ENCODE measurements around the gene COPA.
"Not testable (repeated sequence)": the region's sequence is repeated elsewhere in the genome, so short reads cannot be mapped to it uniquely, and the experiment has no call there.

The COPA gene

GRCh38 chr1:160287769-160288168 lies 55.3 kb downstream of the COPA start:
- H3K27ac Mint-ChIP-seq; H3K27me3 Mint-ChIP-seq (ENCODE audit: low read depth); H3K9me3 Mint-ChIP-seq; DNase-seq (ENCODE audit: low spot score); H3K4me3 Mint-ChIP-seq: not testable (repeated sequence)
- peaks cover 33% of the 10 kb centered on the region for H3K36me3 Mint-ChIP-seq (ENCODE audit: low read depth)
- peaks cover 14% of the 10 kb centered on the region for H3K4me1 Mint-ChIP-seq (ENCODE audit: low read depth)

- peaks cover 13% of the 10 kb centered on the region for H3K4me1 Mint-ChIP-seq (ENCODE audit: low read depth)
- H3K27ac Mint-ChIP-seq, result no peak overlapping the region
- H3K9me3 Mint-ChIP-seq, result no peaks in the 10 kb centered on the region
- no peak for DNase-seq (ENCODE audit: low spot score)
- H3K4me3 Mint-ChIP-seq, result peak overlapping the region; percentile 99
- H3K27me3 Mint-ChIP-seq (ENCODE audit: low read depth), result no peaks in the 10 kb centered on the region
- peaks cover 26% of the 10 kb centered on the region for H3K36me3 Mint-ChIP-seq (ENCODE audit: low read depth)
Measured at GRCh38 chr1:160285506-160285905, 57.5 kb downstream of the COPA start.

- Mint-ChIP-seq H3K27me3 (ENCODE audit: low read depth) (no peaks in the 10 kb centered on the region), H3K4me3 (peak within 1 kb of the TSS; percentile 99), H3K9me3 (no peaks in the 10 kb centered on the region), H3K4me1 (ENCODE audit: low read depth) (peaks cover 13% of the 10 kb centered on the region), H3K27ac (peak within 1 kb of the TSS; percentile 96), H3K36me3 (ENCODE audit: low read depth) (peaks cover 24% of the 10 kb centered on the region)
- DNase-seq (ENCODE audit: low spot score), result peak; percentile 93
Measured at GRCh38 chr1:160284782-160285344, 58.2 kb downstream of the COPA start, which contains the start of gene PEX19. Gene PEX19 (minus strand): TSS chr1:160285133. CDS start chr1:160285124, 9 bp downstream.

GRCh38 chr1:160284220-160284781 lies 58.7 kb downstream of the COPA start:
- Mint-ChIP-seq H3K27ac (peak overlapping the region; percentile 96), H3K4me1 (ENCODE audit: low read depth) (peaks cover 13% of the 10 kb centered on the region), H3K4me3 (peak overlapping the region; percentile 99), H3K9me3 (no peaks in the 10 kb centered on the region), H3K36me3 (ENCODE audit: low read depth) (peaks cover 27% of the 10 kb centered on the region), H3K27me3 (ENCODE audit: low read depth) (no peaks in the 10 kb centered on the region)
- DNase-seq (ENCODE audit: low spot score), result peak; percentile 31

GRCh38 chr1:160282807-160283206 lies 60.2 kb downstream of the COPA start:
- Mint-ChIP-seq H3K36me3 (ENCODE audit: low read depth) (peaks cover 33% of the 10 kb centered on the region), H3K4me3 (no peak overlapping the region), H3K27me3 (ENCODE audit: low read depth) (no peaks in the 10 kb centered on the region), H3K9me3 (no peaks in the 10 kb centered on the region), H3K27ac (no peak overlapping the region), H3K4me1 (ENCODE audit: low read depth) (peaks cover 13% of the 10 kb centered on the region)
- no peak for DNase-seq (ENCODE audit: low spot score)

GRCh38 chr1:160277987-160278386 lies 65.1 kb downstream of the COPA start:
- H3K27me3 Mint-ChIP-seq (ENCODE audit: low read depth), result no peaks in the 10 kb centered on the region
- no peak for DNase-seq (ENCODE audit: low spot score)
- H3K4me1 Mint-ChIP-seq (ENCODE audit: low read depth), result no peaks in the 10 kb centered on the region
- peaks cover 31% of the 10 kb centered on the region for H3K36me3 Mint-ChIP-seq (ENCODE audit: low read depth)
- no peaks in the 10 kb centered on the region for H3K9me3 Mint-ChIP-seq
- no peak overlapping the region for H3K27ac Mint-ChIP-seq
- no peak overlapping the region for H3K4me3 Mint-ChIP-seq

- no peaks in the 10 kb centered on the region for H3K4me1 Mint-ChIP-seq (ENCODE audit: low read depth)
- no peak for DNase-seq (ENCODE audit: low spot score)
- no peak overlapping the region for H3K4me3 Mint-ChIP-seq
- H3K27ac Mint-ChIP-seq, result no peak overlapping the region
- H3K36me3 Mint-ChIP-seq (ENCODE audit: low read depth), result peaks cover 30% of the 10 kb centered on the region
- H3K9me3 Mint-ChIP-seq, result no peaks in the 10 kb centered on the region
- no peaks in the 10 kb centered on the region for H3K27me3 Mint-ChIP-seq (ENCODE audit: low read depth)
Measured at GRCh38 chr1:160277330-160277729, 65.7 kb downstream of the COPA start.

GRCh38 chr1:160271025-160271424 lies 72.0 kb downstream of the COPA start:
- Mint-ChIP-seq H3K4me1 (ENCODE audit: low read depth) (no peaks in the 10 kb centered on the region), H3K36me3 (ENCODE audit: low read depth) (no peaks in the 10 kb centered on the region), H3K27ac (no peak overlapping the region), H3K27me3 (ENCODE audit: low read depth) (no peaks in the 10 kb centered on the region), H3K4me3 (no peak overlapping the region), H3K9me3 (no peaks in the 10 kb centered on the region)
- DNase-seq (ENCODE audit: low spot score), result no peak

GRCh38 chr1:160267284-160267991 lies 75.6 kb downstream of the COPA start:
- Mint-ChIP-seq H3K9me3 (no peaks in the 10 kb centered on the region), H3K4me3 (no peak overlapping the region), H3K27ac (no peak overlapping the region), H3K27me3 (ENCODE audit: low read depth) (no peaks in the 10 kb centered on the region), H3K36me3 (ENCODE audit: low read depth) (no peaks in the 10 kb centered on the region), H3K4me1 (ENCODE audit: low read depth) (peaks cover 7% of the 10 kb centered on the region)
- DNase-seq (ENCODE audit: low spot score), result no peak

GRCh38 chr1:160264795-160265307 lies 78.2 kb downstream of the COPA start:
- Mint-ChIP-seq H3K36me3 (ENCODE audit: low read depth) (peaks cover 9% of the 10 kb centered on the region), H3K4me1 (ENCODE audit: low read depth) (peaks cover 21% of the 10 kb centered on the region), H3K27ac (no peak overlapping the region), H3K9me3 (no peaks in the 10 kb centered on the region), H3K4me3 (no peak overlapping the region), H3K27me3 (ENCODE audit: low read depth) (no peaks in the 10 kb centered on the region)
- no peak for DNase-seq (ENCODE audit: low spot score)

GRCh38 chr1:160261893-160262794 lies 80.9 kb downstream of the COPA start, which contains the start of gene DCAF8:
Gene DCAF8 (minus strand): TSS chr1:160262549. CDS start chr1:160244008, 18,541 bp downstream.
- H3K27ac Mint-ChIP-seq, result peak within 1 kb of the TSS; percentile 96
- H3K9me3 Mint-ChIP-seq, result no peaks in the 10 kb centered on the region
- DNase-seq (ENCODE audit: low spot score), result peak; percentile 98
- H3K27me3 Mint-ChIP-seq (ENCODE audit: low read depth), result no peaks in the 10 kb centered on the region
- peak within 1 kb of the TSS; percentile 98 for H3K4me3 Mint-ChIP-seq
- peaks cover 17% of the 10 kb centered on the region for H3K36me3 Mint-ChIP-seq (ENCODE audit: low read depth)
- peaks cover 29% of the 10 kb centered on the region for H3K4me1 Mint-ChIP-seq (ENCODE audit: low read depth)

GRCh38 chr1:160261556-160261892 lies 81.5 kb downstream of the COPA start:
- peak; percentile 81 for DNase-seq (ENCODE audit: low spot score)
- Mint-ChIP-seq H3K27ac (peak overlapping the region; percentile 96), H3K4me1 (ENCODE audit: low read depth) (peaks cover 29% of the 10 kb centered on the region), H3K27me3 (ENCODE audit: low read depth) (no peaks in the 10 kb centered on the region), H3K9me3 (no peaks in the 10 kb centered on the region), H3K36me3 (ENCODE audit: low read depth) (peaks cover 19% of the 10 kb centered on the region), H3K4me3 (peak overlapping the region; percentile 98)

- peak overlapping the region; percentile 96 for H3K27ac Mint-ChIP-seq
- peaks cover 21% of the 10 kb centered on the region for H3K36me3 Mint-ChIP-seq (ENCODE audit: low read depth)
- DNase-seq (ENCODE audit: low spot score), result no peak
- peak overlapping the region; percentile 98 for H3K4me3 Mint-ChIP-seq
- no peaks in the 10 kb centered on the region for H3K9me3 Mint-ChIP-seq
- H3K4me1 Mint-ChIP-seq (ENCODE audit: low read depth), result peaks cover 29% of the 10 kb centered on the region
- no peaks in the 10 kb centered on the region for H3K27me3 Mint-ChIP-seq (ENCODE audit: low read depth)
Measured at GRCh38 chr1:160260406-160261382, 82.4 kb downstream of the COPA start.

Data from T-helper 2 cell treated with Interferon-gamma antibody and Interleukin-4, amounts not matched to agents 5 μg/mL and 100 μg/mL, for 36 hours (primary cell).